NOMO-1 treated with DMSO at 0.1 percent for 48 hours (cell line): ENCODE data around the gene CEP70.
"Not testable (repeated sequence)": the region's sequence is repeated elsewhere in the genome, so short reads cannot be mapped to it uniquely, and the experiment has no call there.

Experiments used
- DNase-seq: peaks from one replicate; lab custom pipeline; 2025; ENCODE audit not compliant: unreplicated experiment; lab: John Stamatoyannopoulos, UW

CEP70 gene

GRCh38 chr3:138455801-138456716 is 138.0 kb downstream of the CEP70 start:
- DNase-seq, result no peak

DNA sequence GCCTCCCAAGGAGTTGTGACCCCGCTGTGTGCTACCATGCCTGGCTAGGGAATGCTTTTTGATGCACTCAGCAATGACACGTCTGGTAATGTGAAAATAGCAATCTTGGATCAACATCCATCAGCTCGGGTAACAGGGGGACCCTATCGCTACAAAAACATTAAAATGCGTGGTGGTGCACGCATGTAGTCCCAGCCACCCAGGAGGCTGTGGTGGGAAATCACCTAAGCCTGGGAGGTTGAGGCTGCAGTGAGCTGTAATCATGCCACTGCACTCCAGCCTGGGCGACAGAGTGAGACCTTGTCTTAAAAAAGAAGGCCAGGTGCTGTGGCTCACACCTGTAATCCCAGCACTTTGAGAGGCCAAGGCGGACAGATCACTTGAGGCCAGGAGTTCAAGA is 140.1 kb downstream of the CEP70 start:
- DNase-seq, result not testable (repeated sequence)

GRCh38 chr3:138452436-138452835 is 141.6 kb downstream of the CEP70 start:
- no peak for DNase-seq

- no peak for DNase-seq
These were observed 142.4 kb downstream of the CEP70 start for GRCh38 chr3:138451595-138452162.

DNA sequence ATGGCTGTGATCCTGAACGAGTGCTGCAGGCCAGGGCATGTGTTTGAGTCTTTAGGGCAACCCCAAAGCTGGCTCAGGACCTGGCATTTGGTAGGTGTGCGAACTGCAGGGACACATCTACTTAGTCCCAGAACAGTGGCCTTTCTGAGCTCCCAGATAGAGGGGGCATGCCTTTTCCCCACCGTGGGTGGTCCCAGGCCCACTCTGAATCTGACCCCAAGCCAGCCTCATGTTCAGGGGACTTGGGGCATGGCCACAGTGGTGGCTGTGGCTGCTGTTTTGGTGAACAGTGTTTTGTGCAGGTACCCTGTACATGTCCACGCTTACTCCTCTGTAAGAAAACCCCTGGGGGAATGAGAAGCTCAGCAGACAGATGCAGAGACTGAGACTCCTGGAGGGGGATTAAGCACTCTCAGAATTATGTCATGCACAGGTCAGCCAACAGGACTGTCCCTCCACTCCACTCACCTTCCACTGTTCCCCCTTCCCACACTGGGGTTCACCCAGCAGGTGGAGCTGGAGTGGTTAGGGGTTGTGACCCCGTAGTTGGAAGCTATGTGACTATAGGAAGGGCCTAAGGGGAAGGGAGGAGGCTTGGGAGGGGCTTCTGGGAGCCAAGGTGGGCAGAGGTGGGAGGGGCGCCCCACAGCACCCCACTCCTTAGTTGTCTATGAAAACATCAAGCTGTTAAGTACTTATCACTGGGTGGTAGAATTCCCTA is 143.2 kb downstream of the CEP70 start:
- no peak for DNase-seq

DNA sequence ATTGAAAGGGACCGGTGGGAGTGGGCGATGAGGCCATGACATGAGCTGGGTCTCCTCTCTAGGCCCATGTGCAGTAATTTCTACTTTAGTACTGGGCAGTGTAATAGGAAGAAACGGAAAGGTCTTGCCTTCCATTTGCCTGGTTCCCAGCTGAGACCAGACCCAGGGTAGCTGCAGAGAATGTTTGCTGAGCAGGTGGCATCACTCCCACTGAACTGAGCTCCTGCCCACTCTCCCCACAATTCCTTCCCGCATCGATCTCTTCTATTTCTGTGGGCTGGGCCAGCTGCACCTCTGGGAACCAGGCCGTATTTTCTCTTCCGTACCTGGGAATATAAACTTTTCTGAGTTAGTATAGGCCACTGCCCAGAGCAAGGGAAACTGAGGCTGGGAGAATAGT is 143.9 kb downstream of the CEP70 start:
- DNase-seq, result no peak

DNA sequence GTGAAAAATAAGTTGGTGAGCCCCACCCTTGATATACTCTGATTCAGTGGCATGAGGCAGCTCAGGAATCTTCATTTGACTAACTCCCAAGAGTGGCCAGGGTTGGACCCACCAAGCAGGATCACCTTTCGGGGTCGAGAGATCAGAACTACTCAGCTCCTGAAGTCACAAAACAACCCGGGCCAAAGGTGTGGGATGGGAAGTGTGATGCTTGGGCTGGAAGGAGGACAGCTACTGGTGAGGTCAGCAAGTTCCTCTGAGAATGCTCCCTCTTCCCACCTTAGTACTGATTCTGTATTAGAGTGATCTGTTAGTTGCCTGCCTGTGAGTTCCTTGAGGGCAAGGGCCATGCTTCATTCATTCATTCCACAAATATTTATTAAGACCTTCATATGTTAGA is 144.6 kb downstream of the CEP70 start:
- no peak for DNase-seq

DNA sequence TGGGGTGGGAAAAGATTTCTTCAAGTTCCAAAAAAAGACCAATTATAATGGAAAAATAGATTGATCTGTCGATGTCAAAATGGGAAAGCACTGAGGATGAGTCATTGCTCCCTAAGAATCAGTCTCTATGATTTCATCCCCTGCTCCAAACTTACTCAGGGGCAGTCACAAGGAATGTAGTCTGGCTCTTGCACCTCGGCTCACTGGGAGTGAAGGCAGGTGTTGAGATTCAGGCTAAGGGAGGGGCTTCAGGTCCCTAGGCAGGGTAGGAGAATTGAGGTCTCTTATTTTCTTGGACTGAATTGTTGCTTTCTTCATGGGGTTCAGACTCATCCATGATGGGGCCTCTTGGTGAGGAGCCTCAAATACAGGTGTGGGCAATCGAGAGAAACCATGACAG is 145.4 kb downstream of the CEP70 start:
- DNase-seq, result no peak

- no peak for DNase-seq
These were observed 148.4 kb downstream of the CEP70 start for GRCh38 chr3:138445654-138446053.

- no peak for DNase-seq
These were observed 148.8 kb downstream of the CEP70 start for GRCh38 chr3:138445236-138445635.
